SK-N-MC (cell line): ENCODE data around the gene TRPV6.

Experiments
- EZH2 ChIP-seq: fragments of 200-600 bp; sonication (generic); IDR thresholded peaks from one replicate; pipeline ENCODE4 v1.6.1; 2017; ENCODE audit warnings: antibody characterized with exemption
- FOXP2 ChIP-seq: optimal IDR thresholded peaks from 2 replicates; pipeline ENCODE3; 2011; ENCODE audit warnings: mild to moderate bottlenecking, moderate library complexity; ENCODE audit not compliant: insufficient read depth; ENCODE audit errors: extremely low read length, control extremely low read depth

DNA sequence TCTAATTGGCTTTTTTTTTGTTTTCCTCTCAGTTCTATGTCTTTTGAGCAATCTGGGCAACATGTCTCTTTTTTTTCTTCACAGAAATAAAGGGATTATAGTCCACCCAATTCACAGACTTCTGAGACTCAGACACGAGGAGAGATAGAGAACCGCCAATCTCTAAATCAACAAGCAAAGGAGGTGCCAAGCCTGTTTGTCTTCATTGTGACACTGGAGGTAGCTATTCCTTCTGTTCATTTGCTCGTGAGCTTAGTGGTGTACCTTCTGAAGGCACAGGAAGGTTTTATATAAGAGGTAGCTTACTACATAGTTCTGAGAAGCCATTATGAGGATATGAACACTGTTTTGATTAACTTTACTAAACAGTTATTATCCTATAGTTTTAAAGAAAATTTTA, 24.6 kb downstream of the TRPV6 start:
- TF ChIP-seq EZH2, result no peak
- no peak for TF ChIP-seq FOXP2
